Activated CD4-positive, alpha-beta T cell treated with anti-CD3 and anti-CD28 coated beads, Interleukin-2, amount 10 ng/mL, durations not matched to agents 7 days and 5 days (primary cell): ENCODE results near the gene PRDM1. TPM values are rescaled to one million over a fixed set of nuclear protein-coding genes. Genes with fewer than 3 reads are reported as not detected.

Experiments
- CTCF ChIA-PET: fragments of 350-600 bp; sonication (Branson Sonifier 250); formaldehyde crosslinking; loops from one replicate; lab custom pipeline; 2021; ENCODE audit warnings: antibody characterized with exemption; lab: Charles Lee
- POLR2A ChIA-PET: fragments of 350-600 bp; sonication (Branson Sonifier 250); formaldehyde crosslinking; loops from one replicate; lab custom pipeline; 2021; ENCODE audit warnings: antibody characterized with exemption; lab: Charles Lee
- DNase-seq: peaks from one replicate; pipeline ENCODE4 v3.0.0-alpha.2; 2020
- H3K27ac Mint-ChIP-seq: one replicate; pipeline ENCODE4 v1.8.0; 2021; ENCODE audit warnings: mild to moderate bottlenecking, moderate library complexity, mixed read lengths
- H3K27me3 Mint-ChIP-seq: one replicate; pipeline ENCODE4 v1.8.0; 2021; ENCODE audit warnings: mixed read lengths
- H3K36me3 Mint-ChIP-seq: one replicate; pipeline ENCODE4 v1.8.0; 2021; ENCODE audit warnings: low read depth, mixed read lengths
- H3K4me1 Mint-ChIP-seq: one replicate; pipeline ENCODE4 v1.8.0; 2021; ENCODE audit warnings: mixed read lengths
- H3K4me3 Mint-ChIP-seq: one replicate; pipeline ENCODE4 v1.8.0; 2021; ENCODE audit warnings: mild to moderate bottlenecking, moderate library complexity, mixed read lengths
- H3K9me3 Mint-ChIP-seq: one replicate; pipeline ENCODE4 v1.8.0; 2021; ENCODE audit warnings: mixed read lengths
- total RNA-seq, 2 experiments: library from RNA; stranded (reverse); gene quantifications; one replicate each; pipeline ENCODE4 v1.2.3, GENCODE V29; 2021

The PRDM1 gene
- total RNA-seq, 2 experiments from 2014 or later = 27.1 to 30.8 TPM

DNA sequence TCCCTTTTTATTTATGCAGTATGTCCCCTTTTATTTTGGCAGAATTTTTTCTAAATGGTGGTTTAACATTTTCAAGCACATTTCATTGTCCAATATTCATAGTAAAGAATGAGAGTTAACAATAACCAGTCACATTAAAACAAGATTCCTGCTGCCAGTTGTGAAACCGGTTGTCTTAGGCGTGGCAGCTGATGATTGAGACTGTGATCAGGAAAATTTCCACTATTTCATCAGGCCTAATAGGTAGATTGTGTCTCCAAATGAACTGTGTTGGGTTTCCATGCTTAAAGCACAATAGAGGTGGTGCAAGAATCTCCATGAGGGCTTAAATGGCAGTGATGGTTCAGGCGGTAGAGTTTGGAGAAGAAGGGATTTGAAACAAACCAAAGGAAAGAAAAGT lies 15.3 kb downstream of the PRDM1 start:
- no peak for DNase-seq
- H3K4me1 Mint-ChIP-seq = peaks cover 84% of the 10 kb centered on the region
- H3K9me3 Mint-ChIP-seq = no peaks in the 10 kb centered on the region
- peak overlapping the region; percentile 84 for H3K4me3 Mint-ChIP-seq
- ChIA-PET CTCF (interaction anchor here (1.6 kb wide), 2 partner anchors 16 to 109 kb away, joined by 4 read pairs; no protein-coding TSS in a partner anchor), POLR2A (interaction anchor here (0.9 to 1.0 kb wide), 2 partner anchors 40 to 63 kb away, joined by 4 read pairs; no protein-coding TSS in a partner anchor)
- H3K27ac Mint-ChIP-seq = peak overlapping the region; percentile 59
- H3K36me3 Mint-ChIP-seq = peaks cover 74% of the 10 kb centered on the region
- no peaks in the 10 kb centered on the region for H3K27me3 Mint-ChIP-seq

DNA sequence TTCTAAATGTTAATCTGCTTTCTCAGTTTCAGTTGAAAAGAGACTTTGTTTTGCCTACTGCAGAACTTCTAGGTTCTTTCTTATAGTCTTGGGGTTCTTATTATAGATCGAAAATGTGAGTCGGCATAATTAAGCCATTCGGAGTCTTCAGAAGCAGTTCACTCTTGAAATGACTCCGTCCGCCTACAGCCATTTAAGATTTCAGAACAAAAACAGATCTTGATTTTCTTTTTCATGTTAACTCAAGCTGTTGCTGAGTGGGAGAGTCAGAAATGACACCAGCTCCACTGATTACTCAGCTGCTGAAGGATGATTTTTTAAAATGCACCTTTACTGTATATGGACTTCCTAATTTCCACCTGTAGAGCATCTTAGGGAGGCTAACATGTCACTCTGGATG lies 15.9 kb downstream of the PRDM1 start:
- Mint-ChIP-seq H3K4me3 (peak overlapping the region; percentile 84), H3K9me3 (no peaks in the 10 kb centered on the region), H3K27ac (peak overlapping the region; percentile 75), H3K27me3 (no peaks in the 10 kb centered on the region), H3K36me3 (peaks cover 80% of the 10 kb centered on the region), H3K4me1 (peaks cover 85% of the 10 kb centered on the region)
- CTCF ChIA-PET = interaction anchor here (0.6 to 1.6 kb wide), 3 partner anchors 15 to 388 kb away, joined by 3 to 4 read pairs (median 4); no protein-coding TSS in a partner anchor
- POLR2A ChIA-PET = interaction anchor here (0.9 to 1.1 kb wide), 2 partner anchors 16 to 62 kb away, joined by 3 to 4 read pairs; partner anchors contain the start of gene PRDM1
- no peak for DNase-seq

- peak overlapping the region; percentile 84 for H3K4me3 Mint-ChIP-seq
- ChIA-PET POLR2A (interaction anchor here (0.6 to 1.1 kb wide), 3 partner anchors 17 to 592 kb away, joined by 3 to 10 read pairs (median 3); partner anchors contain the start of gene PRDM1), CTCF (interaction anchor here (0.5 to 1.6 kb wide), 8 partner anchors 10 to 127 kb away, joined by 3 to 5 read pairs (median 3); partner anchors contain the start of gene PRDM1)
- H3K27me3 Mint-ChIP-seq = no peaks in the 10 kb centered on the region
- H3K27ac Mint-ChIP-seq = peak overlapping the region; percentile 83
- peaks cover 88% of the 10 kb centered on the region for H3K36me3 Mint-ChIP-seq
- peaks cover 84% of the 10 kb centered on the region for H3K4me1 Mint-ChIP-seq
- no peak for DNase-seq
- no peaks in the 10 kb centered on the region for H3K9me3 Mint-ChIP-seq
These were observed 17.0 kb downstream of the PRDM1 start for GRCh38 chr6:106102967-106103727.

DNA sequence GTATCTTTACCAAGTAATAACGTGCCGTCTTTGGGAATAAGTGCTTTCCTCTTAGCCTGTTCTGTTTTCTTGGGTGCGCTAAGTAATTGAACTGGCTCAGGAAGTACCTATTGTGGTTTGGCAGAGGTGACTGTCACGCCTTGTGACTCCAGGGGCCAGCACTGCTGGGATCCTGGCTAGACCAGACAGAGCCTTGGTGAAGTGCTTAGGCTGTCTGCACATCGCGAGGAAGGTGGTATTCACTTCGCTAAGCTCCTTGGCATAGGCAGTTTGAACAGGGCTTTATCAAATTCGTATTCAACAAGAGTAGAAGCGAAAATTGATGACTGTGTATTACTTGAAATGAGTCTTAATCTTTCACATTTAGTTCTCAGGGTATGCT lies 17.6 kb downstream of the PRDM1 start:
- ChIA-PET CTCF (interaction anchor here (0.5 to 1.5 kb wide), 4 partner anchors 10 to 117 kb away, joined by 3 to 5 read pairs (median 4); no protein-coding TSS in a partner anchor), POLR2A (interaction anchor here (0.8 kb wide), 1 partner anchor 593 kb away, joined by 10 read pairs; no protein-coding TSS in a partner anchor)
- H3K9me3 Mint-ChIP-seq = no peaks in the 10 kb centered on the region
- H3K36me3 Mint-ChIP-seq = peaks cover 89% of the 10 kb centered on the region
- H3K4me1 Mint-ChIP-seq = peaks cover 83% of the 10 kb centered on the region
- H3K4me3 Mint-ChIP-seq = peak overlapping the region; percentile 84
- peak overlapping the region; percentile 83 for H3K27ac Mint-ChIP-seq
- no peaks in the 10 kb centered on the region for H3K27me3 Mint-ChIP-seq
- DNase-seq = peak; percentile 42

DNA sequence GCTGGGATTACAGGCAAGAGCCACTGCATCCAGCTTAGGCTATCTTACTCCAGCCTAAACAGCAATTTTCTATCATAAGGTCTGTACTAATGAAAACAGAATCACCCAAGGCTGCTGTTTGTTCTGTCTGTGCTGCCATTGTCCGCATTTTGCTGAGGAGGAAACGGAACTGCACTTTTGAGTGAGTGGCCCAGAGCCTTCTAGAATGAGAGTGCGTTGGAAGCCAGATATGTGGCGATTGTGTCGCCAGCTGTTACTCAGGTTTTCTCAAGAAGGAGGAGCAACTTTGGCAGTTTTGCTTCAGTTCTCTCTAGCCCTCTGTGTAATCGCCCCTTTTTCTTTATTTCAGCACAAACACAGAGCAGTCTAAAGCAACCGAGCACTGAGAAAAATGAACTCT lies 18.3 kb downstream of the PRDM1 start:
- Mint-ChIP-seq H3K4me3 (no peak overlapping the region), H3K27me3 (no peaks in the 10 kb centered on the region), H3K4me1 (peaks cover 75% of the 10 kb centered on the region), H3K27ac (peak overlapping the region; percentile 83), H3K36me3 (peaks cover 83% of the 10 kb centered on the region), H3K9me3 (no peaks in the 10 kb centered on the region)
- CTCF ChIA-PET = no interaction called here
- DNase-seq = no peak
- POLR2A ChIA-PET = no interaction called here

DNA sequence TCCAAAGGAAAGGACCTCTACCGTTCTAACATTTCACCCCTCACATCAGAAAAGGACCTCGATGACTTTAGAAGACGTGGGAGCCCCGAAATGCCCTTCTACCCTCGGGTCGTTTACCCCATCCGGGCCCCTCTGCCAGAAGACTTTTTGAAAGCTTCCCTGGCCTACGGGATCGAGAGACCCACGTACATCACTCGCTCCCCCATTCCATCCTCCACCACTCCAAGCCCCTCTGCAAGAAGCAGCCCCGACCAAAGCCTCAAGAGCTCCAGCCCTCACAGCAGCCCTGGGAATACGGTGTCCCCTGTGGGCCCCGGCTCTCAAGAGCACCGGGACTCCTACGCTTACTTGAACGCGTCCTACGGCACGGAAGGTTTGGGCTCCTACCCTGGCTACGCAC lies 18.8 kb downstream of the PRDM1 start:
- DNase-seq = no peak
- Mint-ChIP-seq H3K4me3 (no peak overlapping the region), H3K4me1 (peaks cover 76% of the 10 kb centered on the region), H3K36me3 (peaks cover 83% of the 10 kb centered on the region), H3K27me3 (no peaks in the 10 kb centered on the region), H3K27ac (peak overlapping the region; percentile 48), H3K9me3 (no peaks in the 10 kb centered on the region)
- POLR2A ChIA-PET = no interaction called here
- CTCF ChIA-PET = interaction anchor here (1.6 kb wide), 1 partner anchor 12 kb away, joined by 3 read pairs; no protein-coding TSS in a partner anchor

GRCh38 chr6:106105493-106105892 lies 19.4 kb downstream of the PRDM1 start:
- POLR2A ChIA-PET = no interaction called here
- CTCF ChIA-PET = interaction anchor here (0.6 to 1.6 kb wide), 2 partner anchors 12 to 118 kb away, joined by 3 read pairs; no protein-coding TSS in a partner anchor
- H3K27me3 Mint-ChIP-seq = no peaks in the 10 kb centered on the region
- peaks cover 80% of the 10 kb centered on the region for H3K36me3 Mint-ChIP-seq
- H3K9me3 Mint-ChIP-seq = no peaks in the 10 kb centered on the region
- no peak overlapping the region for H3K27ac Mint-ChIP-seq
- H3K4me1 Mint-ChIP-seq = peaks cover 72% of the 10 kb centered on the region
- DNase-seq = no peak
- no peak overlapping the region for H3K4me3 Mint-ChIP-seq

DNA sequence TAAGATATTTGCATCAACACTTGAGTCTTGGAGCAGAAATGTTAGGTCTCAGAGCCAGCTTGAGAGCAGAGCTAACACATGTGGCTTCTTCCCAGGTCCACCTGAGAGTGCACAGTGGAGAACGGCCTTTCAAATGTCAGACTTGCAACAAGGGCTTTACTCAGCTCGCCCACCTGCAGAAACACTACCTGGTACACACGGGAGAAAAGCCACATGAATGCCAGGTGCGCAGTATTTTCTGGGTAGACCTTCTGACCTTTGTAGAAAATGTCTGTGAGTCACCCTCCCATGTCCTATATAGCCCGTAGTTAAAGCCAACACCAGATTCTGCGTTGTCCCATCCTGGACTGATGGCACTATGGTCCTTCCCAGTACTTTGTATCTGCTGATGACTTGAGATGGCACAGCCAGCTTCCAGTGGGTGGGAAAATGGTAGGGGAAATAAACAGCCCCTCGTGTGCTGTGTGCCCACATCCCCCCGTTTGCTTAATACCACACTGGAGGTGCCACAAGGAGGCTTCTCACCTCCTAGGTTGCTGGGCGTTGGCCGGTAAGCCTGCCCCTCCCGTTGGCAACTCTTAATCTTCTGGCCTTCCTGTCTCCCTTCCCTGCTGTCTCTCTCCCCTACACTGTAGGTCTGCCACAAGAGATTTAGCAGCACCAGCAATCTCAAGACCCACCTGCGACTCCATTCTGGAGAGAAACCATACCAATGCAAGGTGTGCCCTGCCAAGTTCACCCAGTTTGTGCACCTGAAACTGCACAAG lies 20.3 kb downstream of the PRDM1 start:
- Mint-ChIP-seq H3K36me3 (peaks cover 71% of the 10 kb centered on the region), H3K27ac (peak overlapping the region; percentile 34), H3K4me3 (no peak overlapping the region), H3K9me3 (no peaks in the 10 kb centered on the region), H3K27me3 (no peaks in the 10 kb centered on the region), H3K4me1 (peaks cover 64% of the 10 kb centered on the region)
- no peak for DNase-seq
- POLR2A ChIA-PET = no interaction called here
- CTCF ChIA-PET = interaction anchor here (0.6 to 1.6 kb wide), 2 partner anchors 11 to 118 kb away, joined by 3 read pairs; no protein-coding TSS in a partner anchor

DNA sequence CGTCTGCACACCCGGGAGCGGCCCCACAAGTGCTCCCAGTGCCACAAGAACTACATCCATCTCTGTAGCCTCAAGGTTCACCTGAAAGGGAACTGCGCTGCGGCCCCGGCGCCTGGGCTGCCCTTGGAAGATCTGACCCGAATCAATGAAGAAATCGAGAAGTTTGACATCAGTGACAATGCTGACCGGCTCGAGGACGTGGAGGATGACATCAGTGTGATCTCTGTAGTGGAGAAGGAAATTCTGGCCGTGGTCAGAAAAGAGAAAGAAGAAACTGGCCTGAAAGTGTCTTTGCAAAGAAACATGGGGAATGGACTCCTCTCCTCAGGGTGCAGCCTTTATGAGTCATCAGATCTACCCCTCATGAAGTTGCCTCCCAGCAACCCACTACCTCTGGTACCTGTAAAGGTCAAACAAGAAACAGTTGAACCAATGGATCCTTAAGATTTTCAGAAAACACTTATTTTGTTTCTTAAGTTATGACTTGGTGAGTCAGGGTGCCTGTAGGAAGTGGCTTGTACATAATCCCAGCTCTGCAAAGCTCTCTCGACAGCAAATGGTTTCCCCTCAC lies 21.0 kb downstream of the PRDM1 start:
- peaks cover 65% of the 10 kb centered on the region for H3K36me3 Mint-ChIP-seq
- ChIA-PET CTCF (no interaction called here), POLR2A (no interaction called here)
- H3K27me3 Mint-ChIP-seq = peaks cover 3% of the 10 kb centered on the region
- H3K27ac Mint-ChIP-seq = no peak overlapping the region
- H3K4me3 Mint-ChIP-seq = no peak overlapping the region
- no peaks in the 10 kb centered on the region for H3K9me3 Mint-ChIP-seq
- DNase-seq = no peak
- peaks cover 65% of the 10 kb centered on the region for H3K4me1 Mint-ChIP-seq

- ChIA-PET CTCF (no interaction called here), POLR2A (no interaction called here)
- no peaks in the 10 kb centered on the region for H3K9me3 Mint-ChIP-seq
- H3K27ac Mint-ChIP-seq = no peak overlapping the region
- no peak overlapping the region for H3K4me3 Mint-ChIP-seq
- H3K36me3 Mint-ChIP-seq = peaks cover 56% of the 10 kb centered on the region
- peaks cover 65% of the 10 kb centered on the region for H3K4me1 Mint-ChIP-seq
- no peak for DNase-seq
- H3K27me3 Mint-ChIP-seq = peaks cover 3% of the 10 kb centered on the region
These were observed 22.0 kb downstream of the PRDM1 start for GRCh38 chr6:106108129-106108528.

GRCh38 chr6:106109029-106109428 lies 22.9 kb downstream of the PRDM1 start:
- H3K36me3 Mint-ChIP-seq = peaks cover 48% of the 10 kb centered on the region
- no peak overlapping the region for H3K4me3 Mint-ChIP-seq
- CTCF ChIA-PET = interaction anchor here (1.3 kb wide), 1 partner anchor 9 kb away, joined by 4 read pairs; no protein-coding TSS in a partner anchor
- DNase-seq = no peak
- no peaks in the 10 kb centered on the region for H3K9me3 Mint-ChIP-seq
- H3K27me3 Mint-ChIP-seq = peaks cover 3% of the 10 kb centered on the region
- no peak overlapping the region for H3K27ac Mint-ChIP-seq
- POLR2A ChIA-PET = interaction anchor here (0.6 kb wide), 1 partner anchor 304 kb away, joined by 3 read pairs; no protein-coding TSS in a partner anchor
- peaks cover 65% of the 10 kb centered on the region for H3K4me1 Mint-ChIP-seq
